RCC 7860 (cell line): ENCODE results near the gene ZC2HC1B.
"Not testable (repeated sequence)": the region's sequence is repeated elsewhere in the genome, so short reads cannot be mapped to it uniquely, and the experiment has no call there.

ENCODE experiments used
- DNase-seq: peaks from one replicate; pipeline ENCODE4 v3.0.0-alpha.2; 2015; ENCODE audit warnings: low spot score
- FAIRE-seq: peaks from 2 replicates; lab custom pipeline; 2012; peaks lifted over from hg19 to GRCh38; lab: Jason Lieb, UNC

The ZC2HC1B gene

DNA sequence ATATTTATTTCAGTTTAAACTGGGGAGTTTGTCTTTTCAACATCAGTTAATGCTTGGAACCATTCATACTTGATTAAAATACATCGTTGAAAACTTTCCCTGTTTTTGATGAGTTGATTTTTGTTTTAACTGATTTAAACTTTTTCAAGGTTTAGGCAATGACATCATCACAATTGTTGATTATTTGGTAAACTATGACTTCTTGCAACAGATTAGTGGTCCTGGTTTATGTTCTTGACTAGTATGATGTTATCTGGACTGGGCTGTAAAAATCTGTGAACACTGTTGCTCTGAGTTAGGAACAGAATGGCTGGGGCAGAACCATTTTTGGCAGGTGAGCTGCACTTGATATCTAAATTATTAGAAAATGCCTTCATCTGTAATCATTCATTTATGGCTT, at the start of gene ZC2HC1B:
TSS of gene ZC2HC1B (plus strand) at position 241 of the 400 bp plus-strand sequence. CDS start at position 307, 66 bp downstream.
- no peak for FAIRE-seq
- DNase-seq = no peak

DNA sequence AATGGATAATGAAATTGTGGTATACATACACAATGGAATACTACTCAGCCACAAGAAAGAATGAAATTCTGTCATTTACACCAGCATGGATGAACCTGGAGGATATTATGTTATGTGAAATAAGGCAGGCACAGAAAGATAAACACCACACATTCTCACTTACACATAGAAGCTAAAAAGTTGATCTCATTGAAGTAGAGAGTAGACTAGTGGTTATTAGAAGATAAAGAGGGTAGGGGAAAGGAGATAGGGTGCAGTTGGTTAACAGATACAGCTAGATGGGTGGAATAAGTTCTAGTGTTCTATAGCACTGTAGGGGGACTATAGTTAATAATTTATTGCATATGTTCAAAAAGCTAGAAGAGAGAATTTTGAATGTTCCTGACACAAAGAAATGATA, 46.7 kb upstream of the ZC2HC1B start:
- no peak for DNase-seq
- FAIRE-seq = no peak

DNA sequence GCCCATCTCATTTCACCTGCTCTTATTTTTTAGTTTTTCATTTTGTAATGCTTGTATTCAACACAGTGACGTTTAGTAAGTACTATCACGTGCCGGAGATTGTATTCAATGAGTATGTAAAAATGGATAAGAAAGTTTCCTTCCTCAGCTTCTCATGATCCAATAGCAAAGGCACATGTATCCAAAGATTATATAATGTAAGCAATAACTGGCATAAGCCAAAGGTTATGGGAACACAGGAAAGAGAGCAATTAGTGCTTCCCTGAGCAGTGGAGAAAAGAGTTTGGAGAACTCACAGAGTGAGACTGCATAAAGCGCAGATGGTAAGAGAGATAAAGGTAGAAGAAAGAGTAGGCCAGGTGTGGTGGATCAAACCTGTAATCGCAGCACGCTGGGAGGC, 42.9 kb upstream of the ZC2HC1B start:
- DNase-seq (no peak), FAIRE-seq (no peak)

GRCh38 chr6:143822584-143823024, 41.7 kb upstream of the ZC2HC1B start:
- FAIRE-seq = no peak
- no peak for DNase-seq

DNA sequence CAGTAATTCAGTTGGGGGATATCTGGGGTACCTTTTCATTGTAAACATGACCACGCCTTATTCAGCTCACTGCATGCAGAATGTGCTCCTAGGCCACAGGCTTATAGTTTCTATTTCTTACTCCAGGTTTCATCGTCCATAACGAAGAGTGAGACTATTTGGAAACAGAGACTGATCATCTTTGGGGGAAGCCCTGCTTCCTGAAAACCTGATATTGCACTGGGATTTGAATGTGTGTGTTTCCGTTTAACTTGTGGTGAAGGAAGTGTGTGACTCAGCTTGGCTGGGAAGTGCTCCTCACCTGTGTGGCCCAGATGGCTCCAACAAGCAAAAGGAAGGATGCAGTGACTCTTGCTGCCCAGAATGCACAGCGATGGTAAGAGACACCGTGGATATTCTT, 40.7 kb upstream of the ZC2HC1B start:
- no peak for DNase-seq
- FAIRE-seq = no peak

DNA sequence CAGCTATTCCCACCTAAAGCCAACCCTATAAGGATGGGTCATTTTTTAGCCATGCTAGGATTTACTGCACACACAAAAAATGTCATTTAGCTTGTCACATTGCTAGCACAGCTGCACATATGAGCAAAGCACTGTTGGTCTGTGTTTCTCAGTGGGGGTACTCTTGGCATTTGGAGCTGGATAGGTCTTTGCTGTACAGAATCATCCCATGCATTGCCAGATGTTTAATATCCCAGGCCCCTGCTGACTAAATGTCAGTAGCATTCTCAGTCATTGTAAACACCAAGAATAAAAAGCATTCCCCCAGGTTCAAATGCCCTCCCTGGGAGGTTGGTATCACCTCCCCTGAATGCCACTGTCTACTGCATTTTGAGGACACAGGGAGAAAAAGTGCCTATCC, 35.7 kb upstream of the ZC2HC1B start:
- DNase-seq (no peak), FAIRE-seq (no peak)

- no peak for DNase-seq
- FAIRE-seq = no peak
Observed at GRCh38 chr6:143836150-143836549, 28.1 kb upstream of the ZC2HC1B start.

- FAIRE-seq = no peak
- no peak for DNase-seq
Observed at GRCh38 chr6:143838395-143838794, 25.9 kb upstream of the ZC2HC1B start.

DNA sequence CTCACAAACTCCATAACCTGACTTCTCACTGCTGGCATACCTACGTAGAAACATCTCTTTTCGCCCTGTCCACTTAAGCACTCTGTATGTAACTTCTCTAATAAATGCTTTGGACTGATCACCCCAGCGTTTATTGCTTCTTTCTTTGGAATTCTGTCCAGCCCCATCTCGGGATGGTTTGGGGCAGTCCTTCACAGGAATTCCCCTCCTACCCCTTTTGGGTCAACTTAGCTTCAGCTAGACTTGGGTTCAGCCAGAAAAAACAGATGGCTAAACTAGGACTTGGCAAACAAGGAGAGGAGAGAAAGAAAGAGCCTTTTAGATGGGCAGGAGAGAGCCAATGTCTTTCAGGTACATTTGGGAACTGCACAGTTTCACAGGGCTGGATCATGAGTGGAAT, 25.1 kb upstream of the ZC2HC1B start:
- DNase-seq (no peak), FAIRE-seq (no peak)

DNA sequence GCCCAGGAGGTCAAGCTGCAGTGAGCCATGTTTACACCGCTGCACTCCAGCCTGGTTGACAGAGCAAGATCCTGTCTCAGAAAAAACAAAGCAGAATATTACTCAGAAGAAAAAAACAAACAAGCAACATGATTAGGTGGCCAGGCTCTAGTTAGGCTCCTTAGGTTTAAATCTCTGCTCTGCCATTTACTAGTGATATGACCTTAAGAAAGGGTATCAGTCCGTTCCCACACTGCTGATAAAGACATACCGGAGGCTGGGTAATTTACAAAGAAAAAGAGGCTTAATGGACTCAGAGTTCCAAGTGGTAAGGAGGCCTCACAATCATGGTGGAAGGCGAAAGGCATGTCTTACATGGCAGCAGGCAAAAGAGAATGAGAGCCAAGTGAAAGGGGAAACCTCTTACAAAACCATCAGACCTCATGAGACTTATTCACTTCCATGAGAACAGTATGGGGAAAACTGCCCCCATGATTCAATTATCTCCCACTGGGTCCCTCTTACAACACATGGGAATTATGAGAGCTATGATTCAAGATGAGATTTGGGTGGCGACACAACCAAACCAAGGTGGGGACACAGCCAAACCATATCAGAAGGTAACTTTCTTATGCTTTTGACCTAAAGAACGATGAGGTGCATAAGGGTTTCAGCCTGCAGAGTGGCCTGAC, 23.5 kb upstream of the ZC2HC1B start:
- FAIRE-seq (no peak), DNase-seq (no peak)

GRCh38 chr6:143842461-143842901, 21.8 kb upstream of the ZC2HC1B start:
- FAIRE-seq = no peak

DNA sequence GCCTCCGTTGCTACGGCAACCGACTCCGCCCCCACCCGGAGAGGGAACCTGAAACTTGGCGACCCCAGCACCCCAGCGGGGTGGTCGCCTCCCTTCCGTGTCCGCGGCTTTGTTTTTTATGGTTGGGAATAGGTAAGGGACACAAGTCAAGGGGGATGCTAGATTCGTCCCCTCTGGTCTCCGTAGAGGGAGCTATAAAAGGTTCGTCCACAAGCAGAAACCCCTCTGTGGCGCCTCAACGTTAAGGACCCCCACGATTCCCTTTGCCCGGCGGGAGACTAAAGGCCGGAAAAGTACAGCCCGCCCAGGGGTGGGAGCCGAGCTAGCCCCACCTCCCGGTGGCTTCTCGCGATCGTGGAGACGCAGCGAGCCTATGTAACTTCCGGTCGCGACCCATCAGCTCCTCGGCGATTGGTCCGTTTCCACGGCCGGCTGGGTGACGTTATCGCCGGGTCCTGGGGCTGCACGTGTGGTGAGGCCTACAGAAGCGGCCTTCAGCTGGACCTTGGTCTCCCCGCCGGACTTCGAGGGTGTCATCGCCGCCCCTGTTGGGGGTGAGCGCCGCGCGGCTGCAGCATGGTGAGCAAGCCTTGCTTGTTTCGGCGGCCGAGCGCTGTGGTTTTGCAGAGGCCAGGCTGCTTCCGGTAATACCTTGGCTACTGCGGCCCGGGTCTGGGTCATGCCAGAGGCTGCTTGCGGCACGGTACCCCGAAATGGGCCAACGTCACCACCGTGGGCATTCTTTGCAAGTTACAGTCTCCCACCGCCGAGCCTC, 21.2 kb upstream of the ZC2HC1B start, which contains the start of gene LTV1:
TSS of gene LTV1 (plus strand) at position 437 of the 775 bp plus-strand sequence. CDS start at position 577, 140 bp downstream.
- FAIRE-seq (peak; percentile 68), DNase-seq (peak; percentile 86)

More at GRCh38 chr6:143842461-143842901, 21.8 kb upstream of the ZC2HC1B start:
- DNase-seq = peak; percentile 5

DNA sequence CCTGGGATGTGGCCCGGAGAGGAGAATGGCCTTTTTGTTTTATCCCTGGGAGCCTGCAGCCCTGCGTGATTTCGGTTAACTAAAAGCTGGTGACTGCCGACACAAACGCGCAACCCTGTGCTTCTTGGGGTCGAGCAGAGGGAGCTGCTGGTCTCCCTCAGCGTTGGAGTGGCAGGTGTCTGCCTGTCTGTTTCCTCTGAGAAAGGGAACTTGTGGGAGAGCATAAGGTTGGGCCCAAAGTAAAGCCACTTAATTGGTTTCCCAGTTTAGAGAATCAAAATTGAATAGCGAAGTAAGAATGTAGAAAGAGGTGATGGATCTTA, 20.6 kb upstream of the ZC2HC1B start:
- FAIRE-seq (no peak), DNase-seq (no peak)

DNA sequence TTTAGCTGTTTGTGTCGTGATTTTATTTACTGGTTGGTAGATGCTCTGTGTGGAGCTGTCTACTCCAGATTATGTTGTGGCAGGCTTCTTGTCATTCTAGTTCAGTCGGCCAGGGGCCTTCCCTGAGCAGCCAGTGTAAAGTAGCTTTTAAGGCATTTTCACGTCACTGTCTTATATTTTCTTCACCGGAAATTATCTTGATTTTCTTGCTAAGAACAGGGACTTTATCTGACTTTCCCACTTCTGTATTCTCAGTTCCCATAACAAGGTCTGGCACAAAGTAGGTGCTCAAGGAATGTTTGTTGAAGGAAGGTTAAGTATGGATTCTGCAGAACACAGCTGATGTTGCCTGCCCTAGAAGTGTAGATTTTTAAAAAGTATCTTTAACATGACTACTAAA, 20.3 kb upstream of the ZC2HC1B start:
- DNase-seq (no peak), FAIRE-seq (no peak)

- DNase-seq = no peak
- no peak for FAIRE-seq
Observed at GRCh38 chr6:143845033-143845432, 19.2 kb upstream of the ZC2HC1B start.

GRCh38 chr6:143851706-143852105, 12.6 kb upstream of the ZC2HC1B start:
- DNase-seq, FAIRE-seq: not testable (repeated sequence)

- FAIRE-seq, DNase-seq: not testable (repeated sequence)
Observed at GRCh38 chr6:143855057-143855456, 9.2 kb upstream of the ZC2HC1B start.

GRCh38 chr6:143856762-143857161, 7.5 kb upstream of the ZC2HC1B start:
- not testable (repeated sequence) for FAIRE-seq, DNase-seq

DNA sequence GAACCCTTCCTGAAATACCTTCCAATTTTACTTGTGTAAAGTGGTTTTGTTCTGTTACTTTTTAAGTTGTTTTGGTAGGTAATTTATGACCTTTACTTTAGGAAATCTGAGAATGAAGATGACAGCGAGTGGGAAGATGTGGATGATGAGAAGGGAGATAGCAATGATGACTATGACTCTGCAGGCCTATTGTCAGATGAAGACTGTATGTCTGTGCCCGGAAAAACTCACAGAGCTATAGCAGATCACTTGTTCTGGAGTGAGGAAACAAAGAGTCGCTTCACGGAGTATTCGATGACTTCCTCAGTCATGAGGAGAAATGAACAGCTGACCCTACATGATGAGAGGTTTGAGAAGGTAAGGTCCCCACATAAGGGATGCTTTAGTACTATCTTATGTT, 6.6 kb upstream of the ZC2HC1B start:
- no peak for DNase-seq
- FAIRE-seq = no peak

GRCh38 chr6:143859891-143860660, 4.2 kb upstream of the ZC2HC1B start:
- FAIRE-seq = no peak
- DNase-seq = no peak

DNA sequence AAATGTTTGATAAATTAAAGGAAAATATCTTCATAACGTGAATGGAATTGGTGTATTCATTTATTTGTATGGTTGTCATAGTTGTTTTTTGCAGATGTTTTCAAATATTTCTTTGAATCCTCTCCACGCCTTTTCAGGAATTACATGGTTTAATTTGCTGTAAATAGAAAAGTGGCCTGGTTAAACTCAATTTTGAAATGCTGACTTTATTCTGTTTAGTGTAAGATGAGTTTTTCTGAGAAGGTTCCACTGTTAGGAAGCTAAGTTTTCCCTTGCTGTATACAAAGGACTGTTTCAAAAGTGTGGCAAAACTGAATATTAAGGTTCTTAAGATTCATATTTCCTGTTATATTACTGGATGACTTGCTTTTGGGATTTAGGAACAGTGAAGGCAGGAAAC, 503 bp upstream of the ZC2HC1B start:
- no peak for DNase-seq
- no peak for FAIRE-seq
